ENCODE data around the gene CXCL5.
"Not testable (repeated sequence)": the region's sequence is repeated elsewhere in the genome, so short reads cannot be mapped to it uniquely, and the experiment has no call there.

The CXCL5 gene

GRCh38 chr4:74015126-74015780 lies 16.8 kb upstream of the CXCL5 start:
- no peak for DNase-seq (ENCODE audit: low read depth in 1 of 2, low spot score in 1 of 2)

- DNase-seq (ENCODE audit: low read depth in 1 of 2, low spot score in 1 of 2): no peak
Measured at GRCh38 chr4:74014332-74014731, 15.9 kb upstream of the CXCL5 start.

- no peak for DNase-seq (ENCODE audit: low read depth in 1 of 2, low spot score in 1 of 2)
Measured at GRCh38 chr4:74013264-74013663, 14.8 kb upstream of the CXCL5 start.

- DNase-seq (ENCODE audit: low read depth in 1 of 2, low spot score in 1 of 2): no peak
Measured at GRCh38 chr4:74012130-74012529, 13.7 kb upstream of the CXCL5 start.

GRCh38 chr4:74009307-74009706 lies 10.8 kb upstream of the CXCL5 start:
- no peak for DNase-seq (ENCODE audit: low read depth in 1 of 2, low spot score in 1 of 2)

GRCh38 chr4:74006009-74006476 lies 7.6 kb upstream of the CXCL5 start:
- DNase-seq (ENCODE audit: low read depth in 1 of 2, low spot score in 1 of 2): no peak

GRCh38 chr4:74005528-74005927 lies 7.1 kb upstream of the CXCL5 start:
- DNase-seq (ENCODE audit: low read depth in 1 of 2, low spot score in 1 of 2): no peak

- DNase-seq (ENCODE audit: low read depth in 1 of 2, low spot score in 1 of 2): no peak
Measured at GRCh38 chr4:74004668-74005067, 6.2 kb upstream of the CXCL5 start.

- DNase-seq (ENCODE audit: low read depth in 1 of 2, low spot score in 1 of 2): no peak
Measured at GRCh38 chr4:74000301-74000700, 1.8 kb upstream of the CXCL5 start.

GRCh38 chr4:73992050-73992449 lies 6.4 kb downstream of the CXCL5 start:
- DNase-seq (ENCODE audit: low read depth in 1 of 2, low spot score in 1 of 2): no peak

- DNase-seq (ENCODE audit: low read depth in 1 of 2, low spot score in 1 of 2): no peak
Measured at GRCh38 chr4:73991742-73992000, 6.8 kb downstream of the CXCL5 start.

GRCh38 chr4:73990988-73991741 lies 7.3 kb downstream of the CXCL5 start:
- DNase-seq (ENCODE audit: low read depth in 1 of 2, low spot score in 1 of 2): no peak

GRCh38 chr4:73989928-73990327 lies 8.5 kb downstream of the CXCL5 start:
- no peak for DNase-seq (ENCODE audit: low read depth in 1 of 2, low spot score in 1 of 2)

GRCh38 chr4:73989031-73989430 lies 9.4 kb downstream of the CXCL5 start:
- no peak for DNase-seq (ENCODE audit: low read depth in 1 of 2, low spot score in 1 of 2)

- no peak for DNase-seq (ENCODE audit: low read depth in 1 of 2, low spot score in 1 of 2)
Measured at GRCh38 chr4:73988061-73988460, 10.4 kb downstream of the CXCL5 start, which contains the start of gene PPBP. Gene PPBP, minus strand, starts transcription at chr4:73988190. Its CDS starts 87 bp downstream, at chr4:73988103.

GRCh38 chr4:73985528-73985852 lies 13.0 kb downstream of the CXCL5 start:
- no peak for DNase-seq (ENCODE audit: low read depth in 1 of 2, low spot score in 1 of 2)

- no peak for DNase-seq (ENCODE audit: low read depth in 1 of 2, low spot score in 1 of 2)
Measured at GRCh38 chr4:73984736-73985527, 13.5 kb downstream of the CXCL5 start.

GRCh38 chr4:73981175-73981574 lies 17.3 kb downstream of the CXCL5 start:
- not testable (repeated sequence) for DNase-seq (ENCODE audit: low read depth in 1 of 2, low spot score in 1 of 2)

GRCh38 chr4:73979407-73979957 lies 19.0 kb downstream of the CXCL5 start:
- DNase-seq (ENCODE audit: low read depth in 1 of 2, low spot score in 1 of 2): no peak

- no peak for DNase-seq (ENCODE audit: low read depth in 1 of 2, low spot score in 1 of 2)
Measured at GRCh38 chr4:73978886-73979285, 19.6 kb downstream of the CXCL5 start.

- DNase-seq (ENCODE audit: low read depth in 1 of 2, low spot score in 1 of 2): no peak
Measured at GRCh38 chr4:73976716-73977115, 21.8 kb downstream of the CXCL5 start.

GRCh38 chr4:73976217-73976616 lies 22.3 kb downstream of the CXCL5 start:
- no peak for DNase-seq (ENCODE audit: low read depth in 1 of 2, low spot score in 1 of 2)
